Right lobe of liver (tissue), 4 donors: ENCODE measurements around the gene GID8.

Experiments
- POLR2A ChIP-seq: fragments of 450-650 bp; IDR thresholded peaks from one replicate; pipeline ENCODE4 v1.6.1; 2017; ENCODE audit warnings: antibody characterized with exemption, mild to moderate bottlenecking
- TF ChIP-seq, protein P1 (sequence below), 4 donors: fragments of 200-600 bp in 3 of 4; fragments of 450-650 bp in 1 of 4; IDR thresholded peaks; one replicate each; pipeline versions ENCODE4 v1.5.1 to v1.8.0; 2016 to 2022; ENCODE audit warnings: antibody characterized with exemption in 4 of 4, mild to moderate bottlenecking in 2 of 4
- donor health status: DM: no; HTN: no; CAD: no.
- donor health status: DM: no; HTN: no; CAD: no.
- donor health status: DM: no; HTN: yes; CAD: no.

DNA sequence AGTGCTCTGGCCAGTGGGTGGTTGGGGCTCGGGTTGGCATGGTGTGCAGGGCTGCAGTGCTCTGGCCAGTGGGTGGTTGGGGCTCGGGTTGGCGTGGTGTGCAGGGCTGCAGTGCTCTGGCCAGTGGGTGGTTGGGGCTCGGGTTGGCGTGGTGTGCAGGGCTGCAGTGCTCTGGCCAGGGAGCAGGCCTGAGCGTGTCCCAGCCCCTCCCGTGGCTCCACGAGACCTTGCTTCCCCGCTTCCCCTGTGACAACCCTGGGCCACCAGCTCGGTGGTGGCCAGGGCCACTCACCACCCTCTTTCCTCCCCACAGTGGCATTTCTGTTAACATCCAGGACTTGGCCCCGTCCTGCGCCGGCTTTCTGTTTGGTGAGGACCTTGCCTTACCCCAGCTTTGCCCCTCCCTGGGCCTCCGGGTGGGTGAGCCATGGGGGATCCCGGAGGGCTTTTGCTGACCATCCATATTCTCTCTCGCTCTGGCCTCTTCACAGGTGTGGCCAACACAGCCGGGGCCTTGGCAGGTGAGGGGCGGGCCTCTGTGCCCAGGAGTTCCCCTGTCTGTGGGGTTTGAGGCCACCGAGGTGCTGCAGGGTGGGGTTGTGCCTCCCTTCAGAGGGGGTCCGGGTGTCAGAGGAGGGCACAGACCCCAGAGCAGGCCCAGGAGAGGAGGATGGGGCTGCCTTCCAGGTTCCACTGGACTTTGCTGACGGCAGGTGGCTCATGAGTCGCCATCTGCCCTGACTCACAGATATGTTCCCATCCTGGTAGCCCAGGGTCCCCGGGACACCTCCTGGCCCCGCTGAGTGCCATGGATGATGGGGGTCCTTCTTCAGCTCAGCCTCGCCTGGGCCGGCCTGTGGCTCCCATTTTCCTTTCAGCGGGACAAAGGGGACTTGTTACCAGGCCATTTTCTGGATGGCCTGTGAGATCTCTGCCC is 28.5 kb downstream of the GID8 start:
- TF ChIP-seq, protein P1, sequence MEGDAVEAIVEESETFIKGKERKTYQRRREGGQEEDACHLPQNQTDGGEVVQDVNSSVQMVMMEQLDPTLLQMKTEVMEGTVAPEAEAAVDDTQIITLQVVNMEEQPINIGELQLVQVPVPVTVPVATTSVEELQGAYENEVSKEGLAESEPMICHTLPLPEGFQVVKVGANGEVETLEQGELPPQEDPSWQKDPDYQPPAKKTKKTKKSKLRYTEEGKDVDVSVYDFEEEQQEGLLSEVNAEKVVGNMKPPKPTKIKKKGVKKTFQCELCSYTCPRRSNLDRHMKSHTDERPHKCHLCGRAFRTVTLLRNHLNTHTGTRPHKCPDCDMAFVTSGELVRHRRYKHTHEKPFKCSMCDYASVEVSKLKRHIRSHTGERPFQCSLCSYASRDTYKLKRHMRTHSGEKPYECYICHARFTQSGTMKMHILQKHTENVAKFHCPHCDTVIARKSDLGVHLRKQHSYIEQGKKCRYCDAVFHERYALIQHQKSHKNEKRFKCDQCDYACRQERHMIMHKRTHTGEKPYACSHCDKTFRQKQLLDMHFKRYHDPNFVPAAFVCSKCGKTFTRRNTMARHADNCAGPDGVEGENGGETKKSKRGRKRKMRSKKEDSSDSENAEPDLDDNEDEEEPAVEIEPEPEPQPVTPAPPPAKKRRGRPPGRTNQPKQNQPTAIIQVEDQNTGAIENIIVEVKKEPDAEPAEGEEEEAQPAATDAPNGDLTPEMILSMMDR (IDR thresholded peaks at IDR 0.05), result no peak
- TF ChIP-seq POLR2A, result no peak
